GM12878 (cell line): ENCODE results near the gene NKTR. TPM values are rescaled to one million over a fixed set of nuclear protein-coding genes. Genes with fewer than 3 reads are reported as not detected.

Experiments
- ATAC-seq: fragments of 200-7000 bp; cut with Tn5 transposase; 3 replicates; pipeline ENCODE4 v1.9.1; 2020; ENCODE audit warnings: mild to moderate bottlenecking, moderate library complexity
- BruUV-seq: library from RNA; stranded (reverse); fragments of 400-500 nt; replicated peaks from 2 replicates; lab custom pipeline; 2021; lab: Mats Ljungman, UMichigan
- CTCF ChIA-PET: fragments of 300-600 bp; sonication (Branson Sonifier 250); formaldehyde crosslinking; extraction: SDS; loops from one replicate; lab custom pipeline; 2021; ENCODE audit warnings: inconsistent platforms; lab: Yijun Ruan, JAX
- POLR2A ChIA-PET: fragments of 350-600 bp; formaldehyde crosslinking; extraction: SDS; loops from one replicate; lab custom pipeline; 2021; ENCODE audit warnings: inconsistent platforms; lab: Charles Lee
- RAD21 ChIA-PET: fragments of 300-600 bp; sonication (Branson Sonifier 250); formaldehyde crosslinking; loops from one replicate; lab custom pipeline; 2023; ENCODE audit warnings: antibody characterized with exemption; ENCODE audit not compliant: unreplicated experiment; lab: Charles Lee
- SMC1A ChIA-PET: fragments of 300-600 bp; sonication (Branson Sonifier 250); formaldehyde crosslinking; loops from one replicate; lab custom pipeline; 2023; ENCODE audit not compliant: unreplicated experiment, uncharacterized antibody; lab: Charles Lee
- DNase-seq: peaks from one replicate; pipeline ENCODE4 v3.0.0-alpha.2; 2011; ENCODE audit warnings: low read depth, low spot score
- FAIRE-seq: peaks from 3 replicates; lab custom pipeline; 2011; peaks lifted over from hg19 to GRCh38; lab: Jason Lieb, UNC
- H2AFZ ChIP-seq: 2 replicates; pipeline ENCODE4 v1.6.0; 2011; ENCODE audit warnings: low read depth, low read length, control low read depth; ENCODE audit not compliant: control insufficient read depth
- H3K27ac ChIP-seq: 2 replicates; pipeline ENCODE4 v1.5.1; 2011; ENCODE audit warnings: control low read depth; ENCODE audit not compliant: control insufficient read depth, insufficient read depth
- H3K27me3 ChIP-seq, 2 experiments: replicated peaks in 1 of 2; 2 replicates each; pipeline versions ENCODE4 v1.6.0 to v1.6.1; 2011; ENCODE audit warnings: low read length in 1 of 2; ENCODE audit not compliant: control insufficient read depth in 2 of 2, insufficient read depth in 2 of 2
- H3K36me3 ChIP-seq, 2 experiments: 2 replicates each; pipeline ENCODE4 v1.5.1; 2011; ENCODE audit warnings: low read length in 1 of 2; ENCODE audit not compliant: control insufficient read depth in 2 of 2, insufficient read depth in 2 of 2
- H3K4me1 ChIP-seq: 2 replicates; pipeline ENCODE4 v1.6.1; 2011; ENCODE audit warnings: mild to moderate bottlenecking, low read length, moderate library complexity, mixed read lengths; ENCODE audit not compliant: control insufficient read depth, insufficient read depth
- H3K4me2 ChIP-seq: 2 replicates; pipeline ENCODE4 v1.6.0; 2011; ENCODE audit warnings: control low read depth; ENCODE audit not compliant: control insufficient read depth, insufficient read depth
- H3K4me3 ChIP-seq: fragments of 200-600 bp; sonication (generic); 2 replicates; pipeline ENCODE4 v1.5.1; 2016
- H3K79me2 ChIP-seq: 2 replicates; pipeline ENCODE4 v1.6.0; 2011; ENCODE audit warnings: low read length; ENCODE audit not compliant: control insufficient read depth, insufficient read depth
- H3K9ac ChIP-seq: 2 replicates; pipeline ENCODE4 v1.8.0; 2011; ENCODE audit warnings: low read length, control low read depth, mixed read lengths; ENCODE audit not compliant: control insufficient read depth, insufficient read depth
- H3K9me3 ChIP-seq: replicated peaks from 3 replicates; pipeline ENCODE4 v1.5.1; 2011; ENCODE audit warnings: mild to moderate bottlenecking, low read length; ENCODE audit not compliant: control insufficient read depth, insufficient read depth
- H4K20me1 ChIP-seq: 2 replicates; pipeline ENCODE4 v1.6.0; 2011; ENCODE audit not compliant: control insufficient read depth, insufficient read depth
- CTCF ChIP-seq, 3 experiments: IDR thresholded peaks in 2 of 3; conservative IDR thresholded peaks in 1 of 3; 2 replicates each; pipeline ENCODE4 v1.5.1; 2011; ENCODE audit warnings: low read depth in 3 of 3, low read length in 3 of 3, mild to moderate bottlenecking in 3 of 3, control low read depth in 2 of 3, moderate library complexity in 2 of 3, inconsistent platforms in 1 of 3, mixed read lengths in 1 of 3; ENCODE audit not compliant: control insufficient read depth in 2 of 3, insufficient read depth in 1 of 3; ENCODE audit errors: extremely low read depth in 1 of 3
- ELK1 ChIP-seq: IDR thresholded peaks from 2 replicates; pipeline ENCODE4 v1.6.1; 2012; ENCODE audit warnings: low read depth, low read length, improper control_type of control experiment
- MYC ChIP-seq: IDR thresholded peaks from 2 replicates; pipeline ENCODE4 v1.6.1; 2011; ENCODE audit warnings: mild to moderate bottlenecking, low read length, moderate library complexity, inconsistent platforms; ENCODE audit not compliant: insufficient read depth, insufficient replicate concordance, insufficient read length, severe bottlenecking
- NFYA ChIP-seq: IDR thresholded peaks from 2 replicates; pipeline ENCODE4 v1.6.1; 2011; ENCODE audit warnings: low read depth, mild to moderate bottlenecking, low read length, improper control_type of control experiment, borderline replicate concordance
- SPI1 ChIP-seq: IDR thresholded peaks from 2 replicates; pipeline ENCODE4 v1.6.1; 2011; ENCODE audit warnings: low read depth, mild to moderate bottlenecking, low read length, moderate library complexity, borderline replicate concordance; ENCODE audit not compliant: insufficient read depth
- TCF12 ChIP-seq: IDR thresholded peaks from 2 replicates; pipeline ENCODE4 v1.6.1; 2011; ENCODE audit warnings: low read depth, mild to moderate bottlenecking, low read length
- WGBS: methylation state at CpG from one replicate; pipeline ENCODE4 v1.1.6; 2016; ENCODE audit warnings: low lambda C conversion rate; ENCODE audit not compliant: insufficient replicate concordance, insufficient coverage; ENCODE audit errors: missing lambda C conversion rate; 5-methylcytosine and 5-hydroxymethylcytosine counted together
- in situ Hi-C: fragments of 300-500 bp; cut with MboI; formaldehyde crosslinking; loops from 9 replicates; pipeline ENCODE4 v1.14.3; 2018; ENCODE audit warnings: mixed read lengths
- intact Hi-C: fragments of 100-400 bp; cut with micrococcal nuclease; formaldehyde crosslinking; loops from one replicate; pipeline ENCODE4 v1.14.2; 2022; ENCODE audit not compliant: unreplicated experiment
- polyA plus RNA-seq, 11 experiments: library from polyadenylated mRNA; depleted of rRNA in 4 of 11; unstranded in 6 of 11; stranded (reverse) in 5 of 11; fragments of >200 nt; fragmentation: Nextera tagmentation in 4 of 11; fragmentation: Illumina TruSeq in 1 of 11; extraction: Ambion mirVana in 4 of 11; extraction: Trizol in 1 of 11; gene quantifications; 1 replicate in 1 of 11; 2 replicates in 10 of 11; pipeline versions ENCODE4 v1.2.1 to v1.2.3, GENCODE V29; 2011 to 2016; ENCODE audit warnings: inconsistent platforms in 2 of 11, missing spikeins in 2 of 11, low read depth in 1 of 11
- total RNA-seq, 4 experiments: library from RNA; depleted of rRNA in 3 of 4; stranded (reverse); fragments of >200 nt in 3 of 4; fragmentation: Illumina TruSeq in 1 of 4; extraction: Trizol in 1 of 4; gene quantifications; 2 replicates each; pipeline versions ENCODE4 v1.2.1 to v1.2.3, GENCODE V29; 2013 to 2021
- TF ChIP-seq, protein P1 (sequence below): fragments of 450-650 bp; IDR thresholded peaks from 2 replicates; pipeline ENCODE4 v1.6.1; 2016; ENCODE audit warnings: mild to moderate bottlenecking
- TF ChIP-seq, protein P2 (sequence below): fragments of 450-650 bp; conservative IDR thresholded peaks from 2 replicates; pipeline ENCODE4 v1.6.1; 2017; ENCODE audit warnings: mild to moderate bottlenecking, moderate library complexity

The NKTR gene
- total and polyA plus RNA-seq, 10 of the 15 experiments (the other 5 are each of a cell fraction or from before 2014, with no cell fraction given): 15.3 to 91.9 (median 55.3) TPM

- TF ChIP-seq, protein P1, sequence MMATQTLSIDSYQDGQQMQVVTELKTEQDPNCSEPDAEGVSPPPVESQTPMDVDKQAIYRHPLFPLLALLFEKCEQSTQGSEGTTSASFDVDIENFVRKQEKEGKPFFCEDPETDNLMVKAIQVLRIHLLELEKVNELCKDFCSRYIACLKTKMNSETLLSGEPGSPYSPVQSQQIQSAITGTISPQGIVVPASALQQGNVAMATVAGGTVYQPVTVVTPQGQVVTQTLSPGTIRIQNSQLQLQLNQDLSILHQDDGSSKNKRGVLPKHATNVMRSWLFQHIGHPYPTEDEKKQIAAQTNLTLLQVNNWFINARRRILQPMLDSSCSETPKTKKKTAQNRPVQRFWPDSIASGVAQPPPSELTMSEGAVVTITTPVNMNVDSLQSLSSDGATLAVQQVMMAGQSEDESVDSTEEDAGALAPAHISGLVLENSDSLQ: no peak
These were observed 85.7 kb downstream of the NKTR start (continued) for GRCh38 chr3:42685891-42686820.

GRCh38 chr3:42686832-42687650 lies 86.6 kb downstream of the NKTR start:
- Histone ChIP-seq H3K4me3 (no peak overlapping the region), H3K27ac (no peak overlapping the region), H3K9ac (no peak overlapping the region), H4K20me1 (no peaks in the 10 kb centered on the region), H3K4me1 (no peaks in the 10 kb centered on the region), H3K9me3 (no peaks in the 10 kb centered on the region), H3K79me2 (no peaks in the 10 kb centered on the region), H2AFZ (no peak overlapping the region), H3K27me3 (no peaks in the 10 kb centered on the region), H3K4me2 (no peak overlapping the region), H3K36me3 (no peaks in the 10 kb centered on the region)
- RAD21 ChIA-PET: no interaction called here
- DNase-seq: no peak
- no TSS peak for BruUV-seq
- POLR2A ChIA-PET: no interaction called here
- no peak for FAIRE-seq
- CTCF ChIA-PET: no interaction called here
- in situ Hi-C loops (no loop called here), intact Hi-C loops (no loop called here)
- SMC1A ChIA-PET: no interaction called here
- ATAC-seq: no peak
- WGBS: 48% methylated on average over 7 of the region's 7 CpGs
- TF ChIP-seq, protein P2, sequence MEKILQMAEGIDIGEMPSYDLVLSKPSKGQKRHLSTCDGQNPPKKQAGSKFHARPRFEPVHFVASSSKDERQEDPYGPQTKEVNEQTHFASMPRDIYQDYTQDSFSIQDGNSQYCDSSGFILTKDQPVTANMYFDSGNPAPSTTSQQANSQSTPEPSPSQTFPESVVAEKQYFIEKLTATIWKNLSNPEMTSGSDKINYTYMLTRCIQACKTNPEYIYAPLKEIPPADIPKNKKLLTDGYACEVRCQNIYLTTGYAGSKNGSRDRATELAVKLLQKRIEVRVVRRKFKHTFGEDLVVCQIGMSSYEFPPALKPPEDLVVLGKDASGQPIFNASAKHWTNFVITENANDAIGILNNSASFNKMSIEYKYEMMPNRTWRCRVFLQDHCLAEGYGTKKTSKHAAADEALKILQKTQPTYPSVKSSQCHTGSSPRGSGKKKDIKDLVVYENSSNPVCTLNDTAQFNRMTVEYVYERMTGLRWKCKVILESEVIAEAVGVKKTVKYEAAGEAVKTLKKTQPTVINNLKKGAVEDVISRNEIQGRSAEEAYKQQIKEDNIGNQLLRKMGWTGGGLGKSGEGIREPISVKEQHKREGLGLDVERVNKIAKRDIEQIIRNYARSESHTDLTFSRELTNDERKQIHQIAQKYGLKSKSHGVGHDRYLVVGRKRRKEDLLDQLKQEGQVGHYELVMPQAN: no peak
- TF ChIP-seq TCF12 (no peak), SPI1 (no peak), MYC (no peak), CTCF (IDR thresholded peaks at IDR 0.05 in 2 of 3, conservative IDR thresholded peaks at IDR 0.05 in 1 of 3; ENCODE audit: control insufficient read depth in 2 of 3, extremely low read depth in 1 of 3, insufficient read depth in 1 of 3, low read depth in 3 of 3, low read length in 3 of 3) (no peak), NFYA (no peak), ELK1 (no peak)
